ENCODE data around the gene GALNT10.

Gene GALNT10

DNA sequence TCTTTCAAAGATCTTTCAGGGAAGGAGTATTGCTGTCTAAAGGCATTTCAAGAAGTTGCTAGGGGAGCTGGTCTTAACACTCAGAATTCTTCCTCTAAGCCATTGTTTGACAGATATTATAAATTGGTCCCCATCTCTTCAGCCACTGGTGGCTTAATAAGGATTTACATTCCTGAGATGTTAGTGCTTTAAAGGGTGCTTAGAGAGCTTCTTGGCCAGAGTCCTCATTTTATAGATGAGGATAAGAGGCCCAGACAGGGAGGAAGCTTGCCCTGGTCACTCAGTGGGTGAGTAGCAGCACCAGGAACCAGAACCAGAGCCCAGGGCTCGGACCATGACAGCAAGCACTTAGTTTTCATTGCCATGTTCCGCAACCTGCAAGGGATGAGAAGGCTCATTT lies 53.2 kb downstream of the GALNT10 start:
- TF ChIP-seq, protein P1, sequence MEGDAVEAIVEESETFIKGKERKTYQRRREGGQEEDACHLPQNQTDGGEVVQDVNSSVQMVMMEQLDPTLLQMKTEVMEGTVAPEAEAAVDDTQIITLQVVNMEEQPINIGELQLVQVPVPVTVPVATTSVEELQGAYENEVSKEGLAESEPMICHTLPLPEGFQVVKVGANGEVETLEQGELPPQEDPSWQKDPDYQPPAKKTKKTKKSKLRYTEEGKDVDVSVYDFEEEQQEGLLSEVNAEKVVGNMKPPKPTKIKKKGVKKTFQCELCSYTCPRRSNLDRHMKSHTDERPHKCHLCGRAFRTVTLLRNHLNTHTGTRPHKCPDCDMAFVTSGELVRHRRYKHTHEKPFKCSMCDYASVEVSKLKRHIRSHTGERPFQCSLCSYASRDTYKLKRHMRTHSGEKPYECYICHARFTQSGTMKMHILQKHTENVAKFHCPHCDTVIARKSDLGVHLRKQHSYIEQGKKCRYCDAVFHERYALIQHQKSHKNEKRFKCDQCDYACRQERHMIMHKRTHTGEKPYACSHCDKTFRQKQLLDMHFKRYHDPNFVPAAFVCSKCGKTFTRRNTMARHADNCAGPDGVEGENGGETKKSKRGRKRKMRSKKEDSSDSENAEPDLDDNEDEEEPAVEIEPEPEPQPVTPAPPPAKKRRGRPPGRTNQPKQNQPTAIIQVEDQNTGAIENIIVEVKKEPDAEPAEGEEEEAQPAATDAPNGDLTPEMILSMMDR (IDR thresholded peaks at IDR 0.05; ENCODE audit: low read depth, low read length): no peak
- DNase-seq (ENCODE audit: extremely low read depth, low read depth): no peak

DNA sequence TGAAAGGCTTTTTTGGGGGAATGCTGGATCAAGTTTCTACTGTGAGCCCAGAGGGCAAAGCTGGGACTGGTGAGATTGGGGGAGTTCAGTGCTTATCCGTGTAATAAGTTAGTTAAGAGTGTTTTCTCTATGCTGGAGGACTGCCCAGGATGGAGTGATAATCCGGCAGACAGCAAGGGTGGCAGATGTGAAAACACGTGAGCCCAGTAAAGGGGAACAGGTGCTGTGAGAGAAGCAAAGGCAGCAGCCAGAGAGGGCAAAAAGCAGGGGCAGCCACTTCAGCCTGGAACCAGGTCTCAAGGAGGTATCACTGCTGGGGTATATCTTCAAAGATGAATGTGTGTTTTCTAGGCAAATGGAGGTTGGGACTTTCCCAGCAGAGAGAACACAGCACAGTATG lies 53.9 kb downstream of the GALNT10 start:
- TF ChIP-seq, protein P1 (IDR thresholded peaks at IDR 0.05; ENCODE audit: low read depth, low read length): no peak
- no peak for DNase-seq (ENCODE audit: extremely low read depth, low read depth)

DNA sequence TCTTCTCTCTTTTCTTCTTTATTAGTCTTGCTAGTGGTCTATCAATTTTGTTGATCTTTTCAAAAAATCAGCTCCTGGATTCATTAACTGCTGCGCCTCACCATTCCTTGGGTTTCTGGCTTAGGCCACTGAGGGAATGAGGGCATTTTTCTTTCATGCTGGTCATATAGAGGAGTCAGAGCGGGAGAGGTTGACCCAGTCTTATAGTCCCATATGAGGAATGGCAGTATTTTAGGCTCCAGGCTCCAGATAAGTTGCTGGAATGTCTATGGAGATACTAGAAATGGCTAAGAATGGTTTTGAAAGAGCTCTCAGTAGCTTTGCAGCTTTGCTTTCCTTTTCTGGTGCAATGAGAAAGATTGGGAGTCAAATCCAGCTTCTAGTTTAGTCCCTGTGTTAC lies 58.2 kb downstream of the GALNT10 start:
- TF ChIP-seq, protein P1 (IDR thresholded peaks at IDR 0.05; ENCODE audit: low read depth, low read length): no peak
- DNase-seq (ENCODE audit: extremely low read depth, low read depth): no peak

DNA sequence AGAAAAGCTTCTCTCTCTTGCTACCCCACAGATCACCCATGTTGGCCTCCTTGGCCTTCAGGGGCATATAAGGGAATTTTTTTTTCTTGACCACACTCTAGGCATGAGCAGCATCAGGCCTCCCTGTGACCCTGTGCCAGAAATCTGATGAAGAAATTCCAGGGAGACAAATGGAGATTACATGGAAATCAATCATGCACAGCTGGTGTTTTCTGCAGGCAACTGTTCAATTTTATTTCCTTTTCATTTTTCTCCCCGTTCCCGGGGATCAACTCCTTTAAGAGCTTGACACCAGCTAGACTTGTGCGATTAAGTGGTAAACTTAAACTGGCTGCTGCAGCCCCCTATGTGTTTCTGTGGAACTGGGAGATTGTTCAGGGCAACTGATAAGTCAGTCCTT lies 59.3 kb downstream of the GALNT10 start:
- TF ChIP-seq, protein P1 (IDR thresholded peaks at IDR 0.05; ENCODE audit: low read depth, low read length): no peak
- DNase-seq (ENCODE audit: extremely low read depth, low read depth): no peak

DNA sequence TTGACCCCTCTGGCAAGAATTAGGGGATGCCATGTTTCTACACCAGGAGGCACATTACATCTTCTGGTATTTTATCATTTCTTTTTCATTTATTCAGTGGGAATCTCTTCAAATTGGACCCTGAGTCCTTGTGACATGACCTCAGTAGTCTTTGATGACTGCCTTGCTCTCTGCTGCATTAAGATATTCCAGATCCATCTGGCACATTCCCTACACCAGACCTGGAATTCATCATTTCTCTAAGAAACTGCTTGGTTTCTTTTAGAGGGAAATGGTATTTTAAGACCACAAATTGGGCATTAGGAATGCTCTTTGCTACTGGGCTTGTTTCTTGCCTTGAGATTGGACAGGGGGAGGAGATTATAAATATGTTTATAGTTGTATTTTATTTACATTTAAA lies 61.0 kb downstream of the GALNT10 start:
- DNase-seq (ENCODE audit: extremely low read depth, low read depth): no peak
- TF ChIP-seq, protein P1 (IDR thresholded peaks at IDR 0.05; ENCODE audit: low read depth, low read length): no peak

DNA sequence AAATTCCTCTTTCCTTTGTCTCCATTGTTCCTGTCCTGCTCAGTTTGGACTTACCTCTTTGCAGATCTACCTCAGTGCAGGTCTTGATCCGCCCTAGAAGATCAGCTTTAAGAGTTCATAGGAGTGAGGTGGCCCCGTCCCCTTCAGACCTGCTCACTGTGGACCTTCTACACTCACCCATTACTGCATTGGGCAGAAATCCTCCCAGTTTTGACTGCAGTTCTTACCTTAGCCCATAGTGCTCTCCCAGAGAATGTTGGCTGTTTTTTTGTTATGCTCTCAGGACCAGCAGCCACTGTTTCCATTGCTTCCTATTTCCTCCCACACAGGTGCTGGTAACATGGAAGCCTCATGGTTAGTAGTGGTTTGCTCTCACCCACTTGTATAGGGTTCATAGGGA lies 63.3 kb downstream of the GALNT10 start:
- TF ChIP-seq, protein P1 (IDR thresholded peaks at IDR 0.05; ENCODE audit: low read depth, low read length): no peak
- no peak for DNase-seq (ENCODE audit: extremely low read depth, low read depth)

DNA sequence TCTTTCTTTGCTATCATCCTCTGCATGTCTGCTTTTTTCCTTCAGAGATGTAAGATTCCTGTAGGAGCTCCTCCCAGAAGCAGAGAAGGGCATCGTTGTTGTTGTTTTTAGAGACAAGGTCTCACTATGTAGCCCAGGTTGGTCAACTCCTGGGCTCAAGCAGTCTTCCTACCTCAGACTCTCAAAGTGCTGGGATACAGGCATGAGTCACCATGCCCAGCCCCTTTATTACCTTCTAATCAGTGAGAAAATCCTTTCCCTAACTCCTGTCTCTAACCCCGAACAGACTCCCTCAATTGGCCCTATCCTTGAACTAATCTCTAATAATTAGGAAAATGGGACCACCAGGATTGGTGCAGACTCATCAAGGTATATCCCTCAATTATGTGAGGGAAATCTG lies 64.4 kb downstream of the GALNT10 start:
- no peak for DNase-seq (ENCODE audit: extremely low read depth, low read depth)
- TF ChIP-seq, protein P1 (IDR thresholded peaks at IDR 0.05; ENCODE audit: low read depth, low read length): no peak
